Ovary (tissue), 3 donors: Measurements from ENCODE around the gene SMURF1.

Experiments
- POLR2A ChIP-seq: fragments of 450-650 bp; IDR thresholded peaks from one replicate; pipeline ENCODE4 v1.6.1; 2017; ENCODE audit warnings: antibody characterized with exemption, mild to moderate bottlenecking, moderate library complexity
- TF ChIP-seq, protein P1 (sequence below), 3 donors: fragments of 450-650 bp in 2 of 3; fragments of 200-600 bp in 1 of 3; IDR thresholded peaks; one replicate each; pipeline versions ENCODE4 v1.5.1 to v1.8.0; 2016 to 2022; ENCODE audit warnings: antibody characterized with exemption in 3 of 3, mild to moderate bottlenecking in 1 of 3
- donor health status: DM: no; HTN: no; CAD: no.

DNA sequence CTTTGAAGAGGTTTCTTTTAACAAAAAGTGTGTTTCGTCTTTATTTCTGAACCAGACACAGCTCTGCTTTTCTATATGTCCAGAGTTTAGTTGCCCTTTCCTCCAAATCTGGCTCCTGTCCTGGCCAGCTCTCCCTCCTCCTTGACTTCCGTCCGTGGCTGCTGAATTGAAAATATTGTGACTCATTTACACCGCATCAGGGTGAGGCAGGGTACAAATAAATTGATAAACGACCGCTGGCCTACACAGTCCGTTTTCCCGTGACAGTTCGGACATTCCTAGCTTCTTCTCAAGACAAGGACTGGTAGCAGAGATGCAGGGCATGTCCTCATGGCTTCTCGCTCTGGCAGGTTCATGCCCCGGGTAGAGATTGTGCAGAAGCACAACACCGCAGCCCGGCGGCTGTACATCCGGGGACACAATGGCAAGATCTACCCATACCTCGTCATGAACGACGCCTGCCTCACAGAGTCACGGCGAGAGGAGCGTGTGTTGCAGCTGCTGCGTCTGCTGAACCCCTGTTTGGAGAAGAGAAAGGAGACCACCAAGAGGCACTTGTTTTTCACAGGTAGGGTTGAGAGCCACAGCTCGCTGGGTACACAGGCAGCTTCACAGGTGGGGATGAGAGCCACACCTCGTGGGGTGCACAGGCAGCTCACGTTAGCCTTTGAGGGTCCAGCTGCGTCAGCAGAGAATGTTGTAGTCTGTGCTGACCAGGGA is 139.0 kb downstream of the SMURF1 start:
- TF ChIP-seq, protein P1, sequence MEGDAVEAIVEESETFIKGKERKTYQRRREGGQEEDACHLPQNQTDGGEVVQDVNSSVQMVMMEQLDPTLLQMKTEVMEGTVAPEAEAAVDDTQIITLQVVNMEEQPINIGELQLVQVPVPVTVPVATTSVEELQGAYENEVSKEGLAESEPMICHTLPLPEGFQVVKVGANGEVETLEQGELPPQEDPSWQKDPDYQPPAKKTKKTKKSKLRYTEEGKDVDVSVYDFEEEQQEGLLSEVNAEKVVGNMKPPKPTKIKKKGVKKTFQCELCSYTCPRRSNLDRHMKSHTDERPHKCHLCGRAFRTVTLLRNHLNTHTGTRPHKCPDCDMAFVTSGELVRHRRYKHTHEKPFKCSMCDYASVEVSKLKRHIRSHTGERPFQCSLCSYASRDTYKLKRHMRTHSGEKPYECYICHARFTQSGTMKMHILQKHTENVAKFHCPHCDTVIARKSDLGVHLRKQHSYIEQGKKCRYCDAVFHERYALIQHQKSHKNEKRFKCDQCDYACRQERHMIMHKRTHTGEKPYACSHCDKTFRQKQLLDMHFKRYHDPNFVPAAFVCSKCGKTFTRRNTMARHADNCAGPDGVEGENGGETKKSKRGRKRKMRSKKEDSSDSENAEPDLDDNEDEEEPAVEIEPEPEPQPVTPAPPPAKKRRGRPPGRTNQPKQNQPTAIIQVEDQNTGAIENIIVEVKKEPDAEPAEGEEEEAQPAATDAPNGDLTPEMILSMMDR (IDR thresholded peaks at IDR 0.05), result no peak
- TF ChIP-seq POLR2A, result no peak
